Activated naive CD4-positive, alpha-beta T cell treated with anti-CD3 and anti-CD28 coated beads, Interleukin-2, amount 50 U/mL, for 24 hours (primary cell): ENCODE measurements around the gene LDB2.
"Not testable (repeated sequence)": the region's sequence is repeated elsewhere in the genome, so short reads cannot be mapped to it uniquely, and the experiment has no call there.

Experiments used
- H3K27ac Mint-ChIP-seq: one replicate; pipeline ENCODE4 v1.8.0; 2021; ENCODE audit warnings: mild to moderate bottlenecking, mixed read lengths
- H3K27me3 Mint-ChIP-seq: one replicate; pipeline ENCODE4 v1.8.0; 2021; ENCODE audit warnings: mixed read lengths
- H3K36me3 Mint-ChIP-seq: one replicate; pipeline ENCODE4 v1.8.0; 2021; ENCODE audit warnings: mixed read lengths
- H3K4me1 Mint-ChIP-seq: one replicate; pipeline ENCODE4 v1.8.0; 2021; ENCODE audit warnings: mixed read lengths
- H3K4me3 Mint-ChIP-seq: one replicate; pipeline ENCODE4 v1.8.0; 2021; ENCODE audit warnings: mild to moderate bottlenecking, mixed read lengths
- H3K9me3 Mint-ChIP-seq: one replicate; pipeline ENCODE4 v1.8.0; 2021; ENCODE audit warnings: mixed read lengths

LDB2 gene

GRCh38 chr4:16579866-16580265, 318.6 kb downstream of the LDB2 start:
- H3K4me3 Mint-ChIP-seq = no peak overlapping the region
- H3K27me3 Mint-ChIP-seq = no peaks in the 10 kb centered on the region
- H3K4me1 Mint-ChIP-seq = no peaks in the 10 kb centered on the region
- no peaks in the 10 kb centered on the region for H3K36me3 Mint-ChIP-seq
- peaks cover 5% of the 10 kb centered on the region for H3K9me3 Mint-ChIP-seq
- no peak overlapping the region for H3K27ac Mint-ChIP-seq

GRCh38 chr4:16577177-16577576, 321.3 kb downstream of the LDB2 start:
- Mint-ChIP-seq H3K9me3 (peaks cover 5% of the 10 kb centered on the region), H3K27ac (no peak overlapping the region)

GRCh38 chr4:16574981-16575380, 323.5 kb downstream of the LDB2 start:
- no peaks in the 10 kb centered on the region for H3K4me1 Mint-ChIP-seq
- peaks cover 5% of the 10 kb centered on the region for H3K9me3 Mint-ChIP-seq
- H3K27ac Mint-ChIP-seq = no peak overlapping the region
- H3K27me3 Mint-ChIP-seq = no peaks in the 10 kb centered on the region
- no peak overlapping the region for H3K4me3 Mint-ChIP-seq
- H3K36me3 Mint-ChIP-seq = no peaks in the 10 kb centered on the region

More at GRCh38 chr4:16577177-16577576, 321.3 kb downstream of the LDB2 start:
- no peaks in the 10 kb centered on the region for H3K36me3 Mint-ChIP-seq
- H3K27me3 Mint-ChIP-seq = no peaks in the 10 kb centered on the region
- no peaks in the 10 kb centered on the region for H3K4me1 Mint-ChIP-seq
- no peak overlapping the region for H3K4me3 Mint-ChIP-seq

GRCh38 chr4:16573739-16574138, 324.7 kb downstream of the LDB2 start:
- Mint-ChIP-seq H3K27ac (no peak overlapping the region), H3K4me3 (no peak overlapping the region), H3K4me1 (no peaks in the 10 kb centered on the region), H3K36me3 (no peaks in the 10 kb centered on the region), H3K27me3 (no peaks in the 10 kb centered on the region), H3K9me3 (peaks cover 5% of the 10 kb centered on the region)

GRCh38 chr4:16573206-16573605, 325.2 kb downstream of the LDB2 start:
- Mint-ChIP-seq H3K4me3 (no peak overlapping the region), H3K36me3 (no peaks in the 10 kb centered on the region), H3K9me3 (peaks cover 5% of the 10 kb centered on the region), H3K27me3 (no peaks in the 10 kb centered on the region), H3K27ac (no peak overlapping the region), H3K4me1 (no peaks in the 10 kb centered on the region)

- no peaks in the 10 kb centered on the region for H3K4me1 Mint-ChIP-seq
- H3K27me3 Mint-ChIP-seq = no peaks in the 10 kb centered on the region
- H3K36me3 Mint-ChIP-seq = no peaks in the 10 kb centered on the region
- H3K4me3 Mint-ChIP-seq = no peak overlapping the region
- H3K27ac Mint-ChIP-seq = no peak overlapping the region
- H3K9me3 Mint-ChIP-seq = peaks cover 5% of the 10 kb centered on the region
Observed at GRCh38 chr4:16572631-16573030, 325.8 kb downstream of the LDB2 start.

- no peak overlapping the region for H3K27ac Mint-ChIP-seq
- no peaks in the 10 kb centered on the region for H3K36me3 Mint-ChIP-seq
- H3K27me3 Mint-ChIP-seq = no peaks in the 10 kb centered on the region
- peaks cover 5% of the 10 kb centered on the region for H3K9me3 Mint-ChIP-seq
- no peak overlapping the region for H3K4me3 Mint-ChIP-seq
- H3K4me1 Mint-ChIP-seq = no peaks in the 10 kb centered on the region
Observed at GRCh38 chr4:16572161-16572560, 326.3 kb downstream of the LDB2 start.

- Mint-ChIP-seq H3K27me3 (no peaks in the 10 kb centered on the region), H3K36me3 (no peaks in the 10 kb centered on the region), H3K4me3 (no peak overlapping the region), H3K4me1 (no peaks in the 10 kb centered on the region), H3K27ac (no peak overlapping the region), H3K9me3 (no peaks in the 10 kb centered on the region)
Observed at GRCh38 chr4:16569790-16570189, 328.7 kb downstream of the LDB2 start.

- H3K4me1 Mint-ChIP-seq, H3K36me3 Mint-ChIP-seq, H3K27me3 Mint-ChIP-seq, H3K4me3 Mint-ChIP-seq, H3K27ac Mint-ChIP-seq, H3K9me3 Mint-ChIP-seq: not testable (repeated sequence)
Observed at GRCh38 chr4:16557316-16557715, 341.1 kb downstream of the LDB2 start.

- Mint-ChIP-seq H3K9me3 (peaks cover 3% of the 10 kb centered on the region), H3K27ac (no peak overlapping the region), H3K36me3 (no peaks in the 10 kb centered on the region), H3K4me1 (no peaks in the 10 kb centered on the region), H3K27me3 (peaks cover 3% of the 10 kb centered on the region), H3K4me3 (no peak overlapping the region)
Observed at GRCh38 chr4:16555156-16555555, 343.3 kb downstream of the LDB2 start.

- Mint-ChIP-seq H3K4me3 (no peak overlapping the region), H3K27me3 (no peaks in the 10 kb centered on the region), H3K27ac (no peak overlapping the region), H3K36me3 (no peaks in the 10 kb centered on the region), H3K9me3 (no peaks in the 10 kb centered on the region), H3K4me1 (no peaks in the 10 kb centered on the region)
Observed at GRCh38 chr4:16550531-16550930, 347.9 kb downstream of the LDB2 start.

GRCh38 chr4:16545656-16546055, 352.8 kb downstream of the LDB2 start:
- no peak overlapping the region for H3K27ac Mint-ChIP-seq
- no peak overlapping the region for H3K4me3 Mint-ChIP-seq
- no peaks in the 10 kb centered on the region for H3K4me1 Mint-ChIP-seq
- H3K27me3 Mint-ChIP-seq = no peaks in the 10 kb centered on the region
- H3K36me3 Mint-ChIP-seq = no peaks in the 10 kb centered on the region
- H3K9me3 Mint-ChIP-seq = no peaks in the 10 kb centered on the region

GRCh38 chr4:16544869-16545268, 353.6 kb downstream of the LDB2 start:
- Mint-ChIP-seq H3K9me3 (no peaks in the 10 kb centered on the region), H3K36me3 (no peaks in the 10 kb centered on the region), H3K4me1 (no peaks in the 10 kb centered on the region), H3K27ac (no peak overlapping the region), H3K27me3 (no peaks in the 10 kb centered on the region), H3K4me3 (no peak overlapping the region)

GRCh38 chr4:16544251-16544721, 354.2 kb downstream of the LDB2 start:
- no peaks in the 10 kb centered on the region for H3K27me3 Mint-ChIP-seq
- no peak overlapping the region for H3K27ac Mint-ChIP-seq
- H3K9me3 Mint-ChIP-seq = no peaks in the 10 kb centered on the region
- H3K4me3 Mint-ChIP-seq = no peak overlapping the region
- no peaks in the 10 kb centered on the region for H3K4me1 Mint-ChIP-seq
- H3K36me3 Mint-ChIP-seq = no peaks in the 10 kb centered on the region

GRCh38 chr4:16537926-16538325, 360.5 kb downstream of the LDB2 start:
- no peaks in the 10 kb centered on the region for H3K4me1 Mint-ChIP-seq
- no peak overlapping the region for H3K4me3 Mint-ChIP-seq
- H3K36me3 Mint-ChIP-seq = no peaks in the 10 kb centered on the region
- H3K27ac Mint-ChIP-seq = no peak overlapping the region
- H3K9me3 Mint-ChIP-seq = no peaks in the 10 kb centered on the region
- no peaks in the 10 kb centered on the region for H3K27me3 Mint-ChIP-seq

- Mint-ChIP-seq H3K27ac (no peak overlapping the region), H3K4me3 (no peak overlapping the region), H3K4me1 (no peaks in the 10 kb centered on the region), H3K9me3 (no peaks in the 10 kb centered on the region), H3K36me3 (no peaks in the 10 kb centered on the region), H3K27me3 (no peaks in the 10 kb centered on the region)
Observed at GRCh38 chr4:16532240-16532970, 366.0 kb downstream of the LDB2 start.
